Measurements from ENCODE around the gene KLHDC7B.

KLHDC7B gene

DNA sequence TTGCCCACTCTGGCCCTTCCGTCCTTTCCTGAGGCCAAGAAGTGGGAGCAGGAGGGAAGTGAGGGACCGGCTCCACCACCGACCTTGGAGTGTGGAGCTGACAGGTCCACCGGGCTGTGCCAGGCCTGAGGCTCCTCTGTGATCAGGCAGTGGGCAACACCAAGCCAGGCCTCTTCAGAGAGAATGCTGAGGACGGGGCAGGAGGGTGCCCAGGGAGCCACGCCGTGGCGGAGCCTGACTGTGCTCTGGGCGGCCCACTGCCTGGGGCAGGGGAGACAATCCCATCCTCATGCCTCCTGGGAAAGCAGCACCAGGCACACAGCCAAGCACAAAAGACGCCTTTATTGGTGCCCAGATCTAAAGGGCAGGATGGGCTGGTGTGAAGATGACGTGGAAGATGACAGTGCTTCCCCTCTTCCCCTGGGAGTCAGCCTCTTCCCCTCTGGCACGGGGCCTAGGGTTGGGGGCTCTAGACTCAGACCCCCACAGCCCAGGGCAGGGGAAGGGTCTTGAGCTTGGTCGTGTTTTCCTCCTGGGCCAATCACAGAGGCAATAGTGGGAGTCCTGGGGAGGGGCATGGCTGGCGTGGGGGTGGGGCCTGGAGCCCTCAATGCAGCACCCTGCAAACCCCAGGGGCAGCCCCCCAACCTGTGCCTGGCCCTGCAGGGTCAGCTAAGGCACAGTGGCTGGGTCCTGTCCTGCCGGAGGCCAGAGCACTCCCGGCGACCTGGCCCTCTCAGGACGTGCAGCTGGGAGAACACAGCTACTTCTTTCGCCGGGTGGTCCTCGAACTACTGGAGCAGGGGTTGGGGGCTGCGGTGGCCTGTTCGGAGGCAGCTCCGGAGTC is 42.8 kb upstream of the KLHDC7B start:
- H3K36me3 ChIP-seq (replicated peaks): peaks cover 25% of the 10 kb centered on the region
- TF ChIP-seq, protein P1, sequence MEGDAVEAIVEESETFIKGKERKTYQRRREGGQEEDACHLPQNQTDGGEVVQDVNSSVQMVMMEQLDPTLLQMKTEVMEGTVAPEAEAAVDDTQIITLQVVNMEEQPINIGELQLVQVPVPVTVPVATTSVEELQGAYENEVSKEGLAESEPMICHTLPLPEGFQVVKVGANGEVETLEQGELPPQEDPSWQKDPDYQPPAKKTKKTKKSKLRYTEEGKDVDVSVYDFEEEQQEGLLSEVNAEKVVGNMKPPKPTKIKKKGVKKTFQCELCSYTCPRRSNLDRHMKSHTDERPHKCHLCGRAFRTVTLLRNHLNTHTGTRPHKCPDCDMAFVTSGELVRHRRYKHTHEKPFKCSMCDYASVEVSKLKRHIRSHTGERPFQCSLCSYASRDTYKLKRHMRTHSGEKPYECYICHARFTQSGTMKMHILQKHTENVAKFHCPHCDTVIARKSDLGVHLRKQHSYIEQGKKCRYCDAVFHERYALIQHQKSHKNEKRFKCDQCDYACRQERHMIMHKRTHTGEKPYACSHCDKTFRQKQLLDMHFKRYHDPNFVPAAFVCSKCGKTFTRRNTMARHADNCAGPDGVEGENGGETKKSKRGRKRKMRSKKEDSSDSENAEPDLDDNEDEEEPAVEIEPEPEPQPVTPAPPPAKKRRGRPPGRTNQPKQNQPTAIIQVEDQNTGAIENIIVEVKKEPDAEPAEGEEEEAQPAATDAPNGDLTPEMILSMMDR (IDR thresholded peaks at IDR 0.05; ENCODE audit: low read depth, low read length, missing control alignments): no peak
- DNase-seq: no peak
- in situ Hi-C loops (cut with HindIII; ENCODE audit: low pct_ligation_motif_present, low sequenced_read_pairs): no loop called here
- H3K27me3 ChIP-seq (replicated peaks): no peaks in the 10 kb centered on the region
- H3K27ac ChIP-seq: no peak overlapping the region
- no peak overlapping the region for H3K4me3 ChIP-seq (ENCODE audit: low read depth, low read length)

DNA sequence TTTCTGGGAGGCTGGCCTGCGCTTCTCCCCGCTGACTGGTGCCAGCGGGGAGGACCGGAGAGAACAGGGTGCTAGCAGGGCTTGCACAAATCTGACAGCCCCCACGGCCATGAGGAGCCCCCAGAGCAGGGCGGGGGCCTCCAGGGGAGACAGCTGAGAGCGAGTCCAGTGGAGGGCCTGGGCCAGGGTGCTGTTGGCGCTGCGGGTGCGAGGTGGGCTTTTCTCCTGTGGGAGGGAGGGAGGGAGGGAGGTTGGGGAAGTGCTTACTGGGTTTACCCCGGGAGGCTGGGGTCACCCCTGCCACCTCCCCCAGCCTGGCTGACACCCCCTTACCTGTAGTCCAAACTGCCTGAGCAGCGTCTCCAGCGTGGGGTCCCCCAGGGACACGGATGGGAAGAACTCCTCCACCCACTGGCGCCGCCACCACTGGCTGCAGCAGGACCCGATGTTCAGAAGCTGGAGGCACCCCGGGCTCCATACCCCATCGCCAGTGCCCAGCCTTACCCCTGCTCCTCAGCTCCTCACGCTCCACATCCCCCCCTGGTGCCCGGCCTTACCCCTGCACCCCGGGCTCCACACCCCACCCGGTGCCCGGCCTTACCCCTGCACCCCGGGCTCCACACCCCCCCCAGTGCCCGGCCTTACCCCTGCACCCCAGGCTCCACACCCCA is 42.1 kb upstream of the KLHDC7B start:
- TF ChIP-seq, protein P1 (IDR thresholded peaks at IDR 0.05; ENCODE audit: low read depth, low read length, missing control alignments): peak; percentile 30
- Histone ChIP-seq H3K36me3 (replicated peaks) (peaks cover 25% of the 10 kb centered on the region), H3K27me3 (replicated peaks) (no peaks in the 10 kb centered on the region), H3K27ac (no peak overlapping the region), H3K4me3 (ENCODE audit: low read depth, low read length) (no peak overlapping the region)
- DNase-seq: no peak
- in situ Hi-C loops (cut with HindIII; ENCODE audit: low pct_ligation_motif_present, low sequenced_read_pairs): no loop called here

DNA sequence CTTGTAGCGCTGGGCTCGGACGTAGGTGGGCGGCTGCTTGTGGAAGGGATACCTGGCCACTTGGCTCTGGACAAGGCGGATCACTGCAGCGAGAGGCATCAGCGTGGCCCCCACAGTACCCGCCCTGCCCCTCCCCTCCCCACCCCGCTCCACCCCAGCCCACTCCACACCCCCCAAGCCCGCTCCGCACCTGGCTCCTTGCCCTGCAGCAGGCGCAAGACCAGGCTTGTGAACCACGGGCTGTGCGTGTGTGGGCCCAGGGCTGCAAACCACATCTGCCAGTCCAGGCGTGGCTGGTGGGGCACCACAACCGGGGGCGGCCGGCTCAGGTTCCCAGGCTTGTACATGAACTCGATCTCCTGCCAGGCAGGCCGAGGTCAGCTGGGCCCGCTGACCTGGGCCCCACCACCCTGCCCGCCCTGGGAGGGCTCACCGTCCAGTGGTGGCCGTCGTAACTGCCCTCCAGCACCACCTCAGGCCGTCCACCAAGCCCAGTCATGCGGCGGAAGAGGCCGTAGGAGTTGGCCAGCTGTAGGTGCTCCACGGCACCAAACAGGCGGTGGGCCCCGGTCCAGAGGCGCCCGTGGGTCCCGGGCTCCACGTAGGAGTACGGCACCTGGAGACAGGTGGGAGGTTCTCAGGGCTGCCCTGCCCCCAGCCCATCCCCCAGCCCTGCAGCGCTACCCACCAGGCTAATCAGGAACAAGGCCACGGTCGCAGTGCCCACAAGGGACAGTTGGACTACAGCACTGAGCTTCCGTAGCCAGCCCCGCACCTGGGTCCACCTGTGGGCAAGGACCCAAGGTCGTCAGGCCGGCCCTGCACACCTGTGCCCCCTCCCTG is 41.1 kb upstream of the KLHDC7B start:
- H3K36me3 ChIP-seq (replicated peaks): peaks cover 25% of the 10 kb centered on the region

DNA sequence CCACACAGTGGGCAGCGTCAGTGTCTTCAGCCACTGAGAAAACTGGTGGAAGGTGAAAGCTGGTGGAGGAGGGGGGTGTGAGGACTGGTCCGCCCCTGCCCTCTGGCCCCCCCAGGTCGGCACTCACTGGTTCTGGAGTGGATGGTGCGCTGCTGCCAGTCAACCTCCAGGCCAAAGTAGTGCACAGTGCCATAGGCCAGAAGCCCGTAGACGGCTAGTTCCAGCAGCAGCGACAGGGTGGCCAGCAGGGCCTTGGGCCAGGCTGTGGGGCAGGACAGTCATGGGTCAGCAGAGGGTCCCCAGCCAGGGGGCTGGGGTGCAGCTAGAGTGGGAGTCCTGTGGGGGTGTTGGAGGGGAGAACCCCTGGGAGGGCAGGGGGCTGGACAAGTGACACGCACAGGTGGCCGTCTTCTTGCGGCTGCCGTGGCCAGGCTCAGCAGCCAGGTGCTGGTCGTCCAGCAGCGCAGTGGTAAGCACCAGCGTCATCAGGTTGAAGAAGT is 40.4 kb upstream of the KLHDC7B start:
- TF ChIP-seq, protein P1 (IDR thresholded peaks at IDR 0.05; ENCODE audit: low read depth, low read length, missing control alignments): no peak
- no peak overlapping the region for H3K4me3 ChIP-seq (ENCODE audit: low read depth, low read length)
- H3K27ac ChIP-seq: no peak overlapping the region
- H3K36me3 ChIP-seq (replicated peaks): peaks cover 25% of the 10 kb centered on the region
- in situ Hi-C loops (cut with HindIII; ENCODE audit: low pct_ligation_motif_present, low sequenced_read_pairs): no loop called here
- DNase-seq: no peak
- no peaks in the 10 kb centered on the region for H3K27me3 ChIP-seq (replicated peaks)

More for the DNA sequence above, 41.1 kb upstream of the KLHDC7B start:
- Histone ChIP-seq H3K27me3 (replicated peaks) (no peaks in the 10 kb centered on the region), H3K4me3 (ENCODE audit: low read depth, low read length) (no peak overlapping the region), H3K27ac (no peak overlapping the region)
- DNase-seq: no peak
- in situ Hi-C loops (cut with HindIII; ENCODE audit: low pct_ligation_motif_present, low sequenced_read_pairs): no loop called here
- TF ChIP-seq, protein P1 (IDR thresholded peaks at IDR 0.05; ENCODE audit: low read depth, low read length, missing control alignments): no peak

DNA sequence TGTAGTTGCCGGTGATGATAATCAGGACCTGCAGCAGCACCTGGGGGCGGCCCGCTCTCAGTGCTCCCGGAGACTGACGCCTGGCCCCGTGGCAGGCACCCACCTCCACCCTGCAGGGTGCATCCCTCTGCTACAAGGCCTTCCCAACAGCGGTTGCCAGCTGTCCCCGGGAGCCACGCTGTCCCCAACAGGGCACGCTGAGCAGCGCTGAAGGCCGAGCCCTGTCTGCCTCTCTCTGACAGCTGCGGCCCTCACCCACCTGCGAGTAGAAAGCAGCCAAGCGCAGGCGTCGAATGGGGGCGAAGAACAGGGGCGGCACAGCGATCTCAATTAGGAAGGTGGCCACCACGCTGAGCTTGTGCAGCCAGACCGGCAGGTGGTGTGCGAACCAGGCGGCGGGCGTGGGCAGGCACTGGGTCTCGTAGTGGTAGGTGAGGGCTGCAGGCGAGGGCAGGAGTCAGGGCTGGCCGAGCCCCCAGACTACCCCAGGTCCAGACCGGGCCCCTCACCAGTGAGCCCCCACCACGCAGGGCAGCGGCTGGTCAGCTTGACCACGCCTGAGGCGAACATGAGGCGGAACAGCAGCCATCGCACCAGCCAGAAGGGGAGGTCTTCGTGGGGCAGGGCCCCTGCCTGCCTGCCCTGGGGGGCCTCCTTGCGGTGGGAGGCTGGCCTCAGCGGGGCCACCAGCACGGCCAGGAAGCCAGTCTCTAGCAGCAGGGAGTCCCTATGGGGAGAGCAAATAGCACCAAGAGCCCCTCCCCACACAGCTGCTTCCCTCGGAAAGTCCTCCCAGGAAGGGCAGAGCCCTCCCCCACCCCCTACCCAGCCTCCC is 39.7 kb upstream of the KLHDC7B start:
- Histone ChIP-seq H3K36me3 (replicated peaks) (peaks cover 25% of the 10 kb centered on the region), H3K27me3 (replicated peaks) (no peaks in the 10 kb centered on the region), H3K27ac (no peak overlapping the region), H3K4me3 (ENCODE audit: low read depth, low read length) (peak overlapping the region; percentile 98)
- in situ Hi-C loops (cut with HindIII; ENCODE audit: low pct_ligation_motif_present, low sequenced_read_pairs): no loop called here
- TF ChIP-seq, protein P1 (IDR thresholded peaks at IDR 0.05; ENCODE audit: low read depth, low read length, missing control alignments): no peak
- no peak for DNase-seq
